ENCODE results near the gene TTLL5.

GRCh38 chr14:75748336-75748735, 87.3 kb downstream of the TTLL5 start:
- no peak for TF ChIP-seq CTCF (CRISPR knock-in tag; IDR thresholded peaks at IDR 0.05)
- TF ChIP-seq BRF2 (CRISPR knock-in tag; IDR thresholded peaks at IDR 0.05), result no peak
- no peak for TF ChIP-seq EZH2 (conservative IDR thresholded peaks at IDR 0.05; ENCODE audit: low read depth, low read length)
- TF ChIP-seq USF2 (IDR thresholded peaks at IDR 0.05; ENCODE audit: low read depth, low read length), result no peak
- TF ChIP-seq USF2 (CRISPR knock-in tag; IDR thresholded peaks at IDR 0.05; ENCODE audit: borderline replicate concordance), result no peak
- TF ChIP-seq NR1H2 (CRISPR knock-in tag; IDR thresholded peaks at IDR 0.05; ENCODE audit: borderline replicate concordance, low read depth), result no peak
- no peak for TF ChIP-seq BRCA1 (CRISPR knock-in tag; IDR thresholded peaks at IDR 0.05)
- TF ChIP-seq ZNF496 (CRISPR knock-in tag; IDR thresholded peaks at IDR 0.05; ENCODE audit: insufficient replicate concordance), result no peak
- TF ChIP-seq ZNF414 (CRISPR knock-in tag; IDR thresholded peaks at IDR 0.05), result no peak
- no peak for TF ChIP-seq JUN (CRISPR knock-in tag; IDR thresholded peaks at IDR 0.05)
- no peak for TF ChIP-seq ZNF619 (CRISPR knock-in tag; IDR thresholded peaks at IDR 0.05)
- TF ChIP-seq ELK4 (CRISPR knock-in tag; IDR thresholded peaks at IDR 0.05; ENCODE audit: borderline replicate concordance), result no peak
- TF ChIP-seq ATF1 (CRISPR knock-in tag; IDR thresholded peaks at IDR 0.05), result no peak
- TF ChIP-seq KLF9 (CRISPR knock-in tag; IDR thresholded peaks at IDR 0.05; ENCODE audit: low read depth), result no peak
- no peak for TF ChIP-seq ZBTB25 (CRISPR knock-in tag; IDR thresholded peaks at IDR 0.05)
